Suprapubic skin (tissue), 4 donors: Measurements from ENCODE around the gene CDKL2. TPM values are rescaled to one million over a fixed set of nuclear protein-coding genes. Genes with fewer than 3 reads are reported as not detected.

Source experiments
- DNase-seq, 2 donors: peaks; one replicate each; pipeline ENCODE4 v3.0.0-alpha.2; 2019; ENCODE audit warnings: low spot score in 2 of 2
- H3K27ac ChIP-seq: fragments of 200-600 bp; sonication (generic); one replicate; pipeline ENCODE4 v1.5.1; 2019
- H3K27me3 ChIP-seq: fragments of 200-600 bp; sonication (generic); one replicate; pipeline ENCODE4 v1.5.1; 2019
- H3K36me3 ChIP-seq: fragments of 200-600 bp; sonication (generic); one replicate; pipeline ENCODE4 v1.5.1; 2019
- H3K4me1 ChIP-seq: fragments of 200-600 bp; sonication (generic); one replicate; pipeline ENCODE4 v1.5.1; 2019
- H3K4me3 ChIP-seq: fragments of 200-600 bp; sonication (generic); one replicate; pipeline ENCODE4 v1.5.1; 2019; ENCODE audit warnings: mild to moderate bottlenecking
- H3K9me3 ChIP-seq: fragments of 200-600 bp; sonication (generic); one replicate; pipeline ENCODE4 v1.5.1; 2019
- EP300 ChIP-seq: sonication (generic); formaldehyde crosslinking; IDR thresholded peaks from one replicate; pipeline ENCODE4 v1.6.1; 2017; ENCODE audit warnings: antibody characterized with exemption
- POLR2A ChIP-seq, 2 donors: fragments of 450-650 bp; IDR thresholded peaks; one replicate each; pipeline ENCODE4 v1.6.1; 2017; ENCODE audit warnings: antibody characterized with exemption in 2 of 2, mild to moderate bottlenecking in 2 of 2, moderate library complexity in 2 of 2
- POLR2AphosphoS5 ChIP-seq, 3 donors: sonication (generic); formaldehyde crosslinking; IDR thresholded peaks; one replicate each; pipeline ENCODE4 v1.6.1; 2017; ENCODE audit warnings: antibody characterized with exemption in 3 of 3
- WGBS: methylation state at CpG from one replicate; pipeline ENCODE4 v1.1.5; 2018; 5-methylcytosine and 5-hydroxymethylcytosine counted together
- total RNA-seq, 4 donors: library from RNA; depleted of rRNA; stranded (reverse); fragments of >200 nt; gene quantifications; one replicate each; pipeline ENCODE4 v1.1.0, GENCODE V29; 2016
- TF ChIP-seq, protein P1 (sequence below), 2 donors: fragments of 200-600 bp in 1 of 2; fragments of 450-650 bp in 1 of 2; sonication (generic) in 1 of 2; IDR thresholded peaks; one replicate each; pipeline ENCODE4 v1.5.1; 2016 to 2019; ENCODE audit warnings: antibody characterized with exemption in 2 of 2, mild to moderate bottlenecking in 1 of 2, moderate library complexity in 1 of 2

Gene CDKL2
- total RNA-seq, 4 donors from 2014 or later = 1.3 to 2.0 (median 1.8) TPM; not detected in 1

DNA sequence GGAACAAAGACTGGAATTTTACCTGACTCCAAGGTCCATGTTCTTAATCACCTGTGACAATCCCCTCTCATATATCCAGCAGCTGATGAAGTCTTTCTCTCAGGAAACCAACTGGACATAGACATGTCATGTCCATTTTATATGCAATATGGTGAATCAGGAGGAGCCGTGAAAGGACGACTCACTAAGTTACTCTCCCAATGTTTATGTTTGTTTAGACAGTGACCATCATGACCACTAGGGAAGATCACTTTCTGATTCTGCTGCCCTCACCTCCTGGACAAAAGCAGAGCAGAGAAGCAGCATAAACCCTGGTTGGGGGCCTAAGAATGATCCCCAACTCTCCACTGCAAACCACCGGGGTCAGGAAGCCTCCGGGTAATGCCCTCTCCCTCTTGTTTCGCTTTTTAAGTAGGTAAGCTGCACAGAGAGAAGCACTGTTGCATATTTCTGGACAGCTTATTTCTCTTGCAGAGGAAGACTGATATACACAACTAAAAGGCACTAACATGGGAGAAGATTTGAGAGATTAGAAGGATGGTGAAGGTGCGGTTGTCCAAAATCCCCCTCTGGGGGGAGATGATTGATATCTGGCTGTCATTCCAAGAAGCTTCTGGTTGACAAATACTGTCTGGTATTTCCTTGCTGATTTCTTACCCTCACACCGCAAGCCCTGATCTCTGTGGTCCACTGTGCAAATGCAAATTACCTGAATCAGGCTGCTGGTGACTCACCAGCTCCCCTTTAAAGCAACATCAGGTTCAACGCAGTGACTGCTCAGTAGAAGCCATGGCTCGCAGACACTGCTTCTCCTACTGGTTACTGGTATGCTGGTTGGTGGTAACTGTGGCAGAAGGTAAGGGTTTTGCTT is 74.8 kb downstream of the CDKL2 start, which contains the start of gene ODAPH:
Gene ODAPH (plus strand): TSS at position 773 of the 871 bp plus-strand sequence. CDS start 17 bp downstream, at position 790.
- H3K27ac ChIP-seq = no peak within 1 kb of the TSS
- H3K27me3 ChIP-seq = peaks cover 12% of the 10 kb centered on the region
- WGBS = 54% methylated on average over 9 of the region's 9 CpGs
- no peaks in the 10 kb centered on the region for H3K4me1 ChIP-seq
- no peak within 1 kb of the TSS for H3K4me3 ChIP-seq
- TF ChIP-seq EP300 (no peak), POLR2A (IDR thresholded peaks at IDR 0.05) (no peak), POLR2AphosphoS5 (IDR thresholded peaks at IDR 0.05) (no peak)
- TF ChIP-seq, protein P1, sequence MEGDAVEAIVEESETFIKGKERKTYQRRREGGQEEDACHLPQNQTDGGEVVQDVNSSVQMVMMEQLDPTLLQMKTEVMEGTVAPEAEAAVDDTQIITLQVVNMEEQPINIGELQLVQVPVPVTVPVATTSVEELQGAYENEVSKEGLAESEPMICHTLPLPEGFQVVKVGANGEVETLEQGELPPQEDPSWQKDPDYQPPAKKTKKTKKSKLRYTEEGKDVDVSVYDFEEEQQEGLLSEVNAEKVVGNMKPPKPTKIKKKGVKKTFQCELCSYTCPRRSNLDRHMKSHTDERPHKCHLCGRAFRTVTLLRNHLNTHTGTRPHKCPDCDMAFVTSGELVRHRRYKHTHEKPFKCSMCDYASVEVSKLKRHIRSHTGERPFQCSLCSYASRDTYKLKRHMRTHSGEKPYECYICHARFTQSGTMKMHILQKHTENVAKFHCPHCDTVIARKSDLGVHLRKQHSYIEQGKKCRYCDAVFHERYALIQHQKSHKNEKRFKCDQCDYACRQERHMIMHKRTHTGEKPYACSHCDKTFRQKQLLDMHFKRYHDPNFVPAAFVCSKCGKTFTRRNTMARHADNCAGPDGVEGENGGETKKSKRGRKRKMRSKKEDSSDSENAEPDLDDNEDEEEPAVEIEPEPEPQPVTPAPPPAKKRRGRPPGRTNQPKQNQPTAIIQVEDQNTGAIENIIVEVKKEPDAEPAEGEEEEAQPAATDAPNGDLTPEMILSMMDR (IDR thresholded peaks at IDR 0.05) = no peak
- H3K9me3 ChIP-seq = no peaks in the 10 kb centered on the region
- H3K36me3 ChIP-seq = no peaks in the 10 kb centered on the region
- DNase-seq = no peak

DNA sequence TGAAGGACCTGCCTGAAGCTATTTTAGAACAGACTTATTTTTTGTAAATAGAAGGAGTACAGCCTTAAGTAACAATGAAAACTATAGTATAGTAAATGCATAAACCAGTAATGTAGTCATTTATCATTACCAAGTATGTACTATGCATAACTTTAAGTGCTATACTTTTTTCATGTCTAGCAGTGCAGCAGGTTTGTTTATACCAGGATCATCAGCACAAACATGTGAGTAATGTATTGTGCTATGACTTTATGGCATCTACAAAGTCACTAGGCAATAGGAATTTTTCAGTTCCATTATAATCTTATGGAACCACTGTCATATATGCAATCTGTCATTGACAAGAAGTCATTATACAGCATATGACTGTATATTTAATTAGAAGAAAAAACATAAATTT is 77.9 kb downstream of the CDKL2 start:
- Histone ChIP-seq H3K27ac (no peak overlapping the region), H3K27me3 (peaks cover 11% of the 10 kb centered on the region), H3K36me3 (no peaks in the 10 kb centered on the region), H3K9me3 (no peaks in the 10 kb centered on the region), H3K4me3 (no peak overlapping the region), H3K4me1 (no peaks in the 10 kb centered on the region)
- TF ChIP-seq EP300 = no peak
- TF ChIP-seq, protein P1 (IDR thresholded peaks at IDR 0.05) = no peak
- no peak for TF ChIP-seq POLR2AphosphoS5 (IDR thresholded peaks at IDR 0.05)
- TF ChIP-seq POLR2A (IDR thresholded peaks at IDR 0.05) = no peak
- no peak for DNase-seq

DNA sequence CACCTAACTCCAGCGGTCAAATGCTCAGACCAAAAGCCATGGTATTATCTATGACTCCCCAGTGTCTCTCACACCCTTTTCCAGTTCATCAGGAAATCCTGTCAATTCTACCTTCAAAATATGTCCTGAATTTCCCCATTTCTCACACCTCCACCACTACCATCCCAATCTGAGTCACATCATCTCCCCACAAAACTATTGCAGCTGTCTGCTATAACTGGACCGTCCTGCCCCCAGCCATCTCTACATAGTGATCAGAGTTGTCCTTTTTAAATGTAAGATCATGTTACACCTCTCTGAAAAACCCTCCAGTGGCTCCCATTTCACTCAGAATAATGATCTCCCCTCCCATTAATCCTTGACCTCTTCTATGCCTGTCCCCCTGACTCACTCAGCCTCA is 81.3 kb downstream of the CDKL2 start:
- Histone ChIP-seq H3K27me3 (no peaks in the 10 kb centered on the region), H3K4me1 (no peaks in the 10 kb centered on the region), H3K9me3 (no peaks in the 10 kb centered on the region), H3K36me3 (peaks cover 7% of the 10 kb centered on the region), H3K4me3 (no peak overlapping the region), H3K27ac (no peak overlapping the region)
- DNase-seq = no peak
- TF ChIP-seq POLR2A (IDR thresholded peaks at IDR 0.05) (no peak), EP300 (no peak), POLR2AphosphoS5 (IDR thresholded peaks at IDR 0.05) (no peak)
- TF ChIP-seq, protein P1 (IDR thresholded peaks at IDR 0.05) = no peak
- 79% methylated on average over 2 of the region's 2 CpGs for WGBS

DNA sequence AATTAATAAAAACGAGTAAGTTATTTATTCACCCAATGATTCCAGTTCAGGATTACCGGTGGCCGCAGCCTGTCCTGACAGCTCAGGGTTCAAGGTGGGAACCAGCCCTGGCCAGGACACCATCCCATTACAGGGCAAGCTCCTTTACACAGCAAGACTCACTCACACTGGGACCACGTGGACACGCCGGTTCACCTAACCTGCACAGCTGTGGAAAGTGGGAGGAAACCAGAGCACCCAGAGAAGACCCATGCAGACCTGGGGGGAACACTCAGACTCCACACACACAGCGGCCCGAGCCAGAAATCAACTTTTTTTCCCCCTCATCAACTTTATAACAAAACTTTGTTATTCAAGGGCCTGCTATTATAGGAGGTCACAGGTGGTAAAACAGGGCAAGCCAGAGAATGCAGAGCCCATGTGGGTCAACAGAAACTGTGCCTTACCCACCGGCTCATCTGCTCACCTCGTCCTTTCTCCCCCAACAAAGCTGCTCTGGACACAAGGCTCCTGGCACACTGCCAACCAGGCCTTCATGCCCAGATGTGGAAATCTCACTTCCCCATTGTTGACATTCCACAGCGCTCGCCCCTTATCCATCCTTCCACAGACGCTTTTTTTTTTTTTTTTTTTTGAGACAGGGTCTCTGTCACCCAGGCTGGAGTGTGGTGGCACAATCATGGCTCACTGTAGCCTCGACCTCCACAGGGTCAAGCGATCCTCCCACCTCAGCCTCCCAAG is 82.5 kb downstream of the CDKL2 start:
- TF ChIP-seq EP300 (no peak), POLR2A (IDR thresholded peaks at IDR 0.05) (no peak), POLR2AphosphoS5 (IDR thresholded peaks at IDR 0.05) (no peak)
- TF ChIP-seq, protein P1 (IDR thresholded peaks at IDR 0.05) = no peak
- no peaks in the 10 kb centered on the region for H3K27me3 ChIP-seq
- no peaks in the 10 kb centered on the region for H3K9me3 ChIP-seq
- no peak overlapping the region for H3K27ac ChIP-seq
- no peak overlapping the region for H3K4me3 ChIP-seq
- no peaks in the 10 kb centered on the region for H3K4me1 ChIP-seq
- no peak for DNase-seq
- peaks cover 8% of the 10 kb centered on the region for H3K36me3 ChIP-seq
- WGBS = 77% methylated on average over 15 of the region's 15 CpGs

DNA sequence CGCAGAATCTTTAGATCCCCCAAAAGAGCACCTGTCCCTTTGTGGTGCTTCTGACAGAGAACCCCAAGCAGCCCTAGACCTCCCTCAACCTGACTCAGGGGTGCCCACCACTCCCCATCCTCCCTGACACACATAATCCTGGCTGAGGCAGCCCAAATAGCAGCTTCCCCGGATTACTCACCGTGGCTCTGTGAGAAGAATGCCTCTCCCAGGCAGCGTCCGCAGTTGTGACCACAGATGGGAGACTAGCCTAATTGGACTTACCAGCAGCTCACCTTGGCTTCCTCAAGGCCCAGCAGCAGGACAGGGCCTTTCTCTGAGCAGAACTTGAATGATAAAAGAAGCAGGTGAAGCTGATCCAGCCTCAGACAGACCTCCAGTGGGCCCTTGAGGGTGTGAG is 84.8 kb downstream of the CDKL2 start:
- Histone ChIP-seq H3K27ac (no peak overlapping the region), H3K9me3 (no peaks in the 10 kb centered on the region), H3K4me1 (no peaks in the 10 kb centered on the region), H3K36me3 (peaks cover 8% of the 10 kb centered on the region), H3K4me3 (no peak overlapping the region), H3K27me3 (no peaks in the 10 kb centered on the region)
- WGBS = 70% methylated on average over 2 of the region's 5 CpGs
- no peak for DNase-seq
- TF ChIP-seq EP300 = no peak
- TF ChIP-seq POLR2A (IDR thresholded peaks at IDR 0.05) = no peak
- TF ChIP-seq, protein P1 (IDR thresholded peaks at IDR 0.05) = no peak
- no peak for TF ChIP-seq POLR2AphosphoS5 (IDR thresholded peaks at IDR 0.05)
